Stimulated activated CD8-positive, alpha-beta memory T cell treated with anti-CD3 and anti-CD28 coated beads, Interleukin-4, amount 100 ng/mL, for 48 hours (primary cell): ENCODE measurements around the gene PTGES3L.
"Not testable (repeated sequence)": the region's sequence is repeated elsewhere in the genome, so short reads cannot be mapped to it uniquely, and the experiment has no call there.

Experiments
- DNase-seq: peaks from one replicate; pipeline ENCODE4 v3.0.0-alpha.2; 2020

Gene PTGES3L

DNA sequence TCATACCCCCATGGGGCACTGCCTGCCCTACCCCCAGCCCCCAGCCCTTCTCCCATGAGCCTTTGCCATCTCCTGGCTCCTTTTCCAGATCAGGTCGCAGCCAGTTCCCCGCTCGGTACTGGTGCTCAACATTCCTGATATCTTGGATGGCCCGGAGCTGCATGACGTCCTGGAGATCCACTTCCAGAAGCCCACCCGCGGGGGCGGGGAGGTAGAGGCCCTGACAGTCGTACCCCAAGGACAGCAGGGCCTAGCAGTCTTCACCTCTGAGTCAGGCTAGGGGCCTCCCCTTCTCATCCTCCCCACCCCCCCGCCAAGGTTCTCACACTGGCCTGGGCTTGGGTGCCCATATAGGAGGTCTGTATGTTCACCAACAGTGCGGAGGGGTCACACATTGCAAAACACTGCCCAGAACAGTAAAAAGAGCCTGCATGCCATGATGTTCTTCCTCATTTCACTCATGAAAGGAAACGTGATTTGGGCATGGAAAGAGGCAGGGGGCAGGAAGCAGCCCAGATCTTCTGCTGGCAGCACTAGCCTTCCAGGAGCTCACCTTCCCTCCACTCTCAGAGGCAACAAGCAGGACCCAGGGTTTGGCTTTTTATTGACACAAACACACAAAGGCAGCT is 34.3 kb upstream of the PTGES3L start:
- DNase-seq = no peak

DNA sequence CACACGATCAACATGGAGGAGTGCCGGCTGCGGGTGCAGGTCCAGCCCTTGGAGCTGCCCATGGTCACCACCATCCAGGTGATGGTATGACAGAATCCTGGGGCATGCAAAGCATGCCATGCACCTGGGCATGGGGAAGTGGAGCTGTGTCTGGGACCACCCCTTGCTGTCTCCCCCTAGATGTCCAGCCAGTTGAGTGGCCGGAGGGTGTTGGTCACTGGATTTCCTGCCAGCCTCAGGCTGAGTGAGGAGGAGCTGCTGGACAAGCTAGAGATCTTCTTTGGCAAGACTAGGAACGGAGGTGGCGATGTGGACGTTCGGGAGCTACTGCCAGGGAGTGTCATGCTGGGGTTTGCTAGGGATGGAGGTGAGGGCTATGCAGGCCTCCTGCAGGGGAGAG is 33.4 kb upstream of the PTGES3L start:
- no peak for DNase-seq

DNA sequence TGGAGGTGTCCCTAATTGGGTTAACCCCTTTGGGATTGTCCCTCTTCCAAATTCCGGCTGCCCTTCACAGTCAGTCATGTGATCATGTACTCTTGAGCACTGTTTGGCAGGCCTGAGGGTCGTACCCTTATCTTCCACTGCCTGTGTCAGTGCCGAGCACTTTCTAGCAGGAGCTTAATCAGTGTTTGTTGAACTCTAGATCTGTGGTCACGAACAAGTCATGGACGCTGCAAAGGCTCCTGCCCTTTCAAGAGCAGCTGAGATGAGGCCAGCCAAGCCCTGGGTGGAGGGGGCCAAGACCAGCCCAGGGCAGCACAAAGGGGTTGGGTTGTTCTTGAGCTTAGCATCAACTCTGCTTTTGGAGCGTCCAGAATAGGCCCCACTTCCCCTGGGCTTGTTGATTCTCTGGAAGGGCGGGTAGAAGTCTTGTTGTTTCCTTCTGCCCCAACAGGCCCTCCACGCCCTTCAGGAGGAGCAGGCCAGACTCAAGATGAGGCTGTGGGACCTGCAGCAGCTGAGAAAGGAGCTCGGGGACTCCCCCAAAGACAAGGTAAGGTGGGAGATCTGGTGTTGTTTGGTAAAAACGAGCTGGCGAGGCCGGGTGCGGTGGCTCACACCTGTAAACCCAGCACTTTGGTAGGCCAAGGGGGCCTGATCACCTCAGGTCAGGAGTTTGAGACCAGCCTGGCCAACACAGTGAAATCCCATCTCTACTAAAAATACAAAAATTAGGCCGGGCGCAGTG is 32.0 kb upstream of the PTGES3L start:
- no peak for DNase-seq

DNA sequence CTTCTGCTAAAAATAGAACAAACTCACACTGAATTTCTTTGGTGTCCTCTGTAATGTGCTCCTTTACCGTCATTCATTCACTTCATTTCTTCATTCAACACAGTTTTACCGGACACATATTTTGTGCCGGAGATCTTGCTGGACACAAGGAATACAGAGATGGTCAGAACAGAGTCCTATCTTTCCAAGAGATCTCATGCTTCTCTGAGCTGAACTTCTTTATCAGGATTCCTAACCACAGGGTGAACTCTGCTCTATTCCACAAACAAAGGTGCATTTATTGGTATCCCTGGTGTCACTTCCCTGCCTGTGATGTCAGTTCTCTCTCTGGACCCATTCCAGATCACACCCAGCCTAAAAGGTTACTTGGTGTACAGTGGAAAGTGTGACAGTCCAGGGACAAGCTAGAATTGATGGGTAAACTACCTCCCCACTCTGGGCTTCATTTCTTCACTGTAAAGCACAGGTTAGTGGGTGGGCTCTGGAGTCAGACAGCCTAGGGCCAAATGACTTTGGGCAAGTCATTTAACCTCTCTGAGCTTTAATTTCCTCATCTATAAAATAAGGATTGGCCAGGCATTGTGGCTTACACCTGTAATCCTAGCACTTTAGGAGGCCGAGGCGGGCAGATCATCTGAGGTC is 30.9 kb upstream of the PTGES3L start:
- DNase-seq = no peak

DNA sequence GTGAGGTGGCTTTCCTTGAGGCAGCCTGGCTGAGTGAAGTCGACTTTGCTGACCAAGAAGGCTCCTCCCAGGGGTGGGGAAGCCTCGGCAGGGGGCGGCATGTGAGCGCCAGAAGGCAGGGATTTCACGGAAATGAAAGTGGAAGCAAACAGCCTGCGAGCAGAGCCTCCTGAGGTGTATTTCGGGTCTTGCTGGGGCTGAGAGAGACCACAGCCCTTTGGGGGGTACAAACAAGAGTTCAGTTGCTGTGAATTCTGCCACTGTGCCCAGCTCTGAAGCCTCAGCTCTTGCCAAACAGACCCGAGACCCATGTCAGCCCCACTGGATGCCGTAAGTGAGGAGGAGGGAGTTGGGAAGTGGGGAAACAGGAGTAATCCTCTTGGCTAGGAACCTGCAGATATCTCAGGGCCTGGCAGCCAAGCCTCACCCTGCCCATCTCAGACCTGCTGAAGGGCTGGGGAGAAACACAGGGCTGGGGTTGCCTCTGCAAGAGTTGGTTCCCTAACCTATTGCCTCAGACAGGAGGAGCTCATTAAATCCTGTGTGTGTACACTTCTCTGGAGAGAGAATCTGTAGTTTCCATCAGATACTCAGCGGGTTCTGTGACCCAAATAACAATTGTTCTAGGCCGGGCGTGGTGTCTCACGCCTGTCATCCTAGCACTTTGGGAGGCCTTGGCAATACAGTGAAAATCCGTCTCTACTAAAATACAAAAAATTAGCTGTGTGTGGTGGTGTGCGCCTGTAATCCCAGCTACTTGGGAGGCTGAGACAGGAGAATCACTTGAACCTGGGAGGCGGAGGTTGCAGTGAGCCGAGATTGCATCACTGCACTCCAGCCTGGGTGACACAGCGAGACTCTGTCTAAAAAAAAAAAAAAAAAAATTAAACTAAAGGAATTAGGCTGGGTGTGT is 27.0 kb upstream of the PTGES3L start, which contains the start of gene IFI35:
Gene IFI35, plus strand, starts transcription at position 146 of the 913 bp plus-strand sequence. Its CDS starts 164 bp downstream, at position 310.
- peak; percentile 89 for DNase-seq

DNA sequence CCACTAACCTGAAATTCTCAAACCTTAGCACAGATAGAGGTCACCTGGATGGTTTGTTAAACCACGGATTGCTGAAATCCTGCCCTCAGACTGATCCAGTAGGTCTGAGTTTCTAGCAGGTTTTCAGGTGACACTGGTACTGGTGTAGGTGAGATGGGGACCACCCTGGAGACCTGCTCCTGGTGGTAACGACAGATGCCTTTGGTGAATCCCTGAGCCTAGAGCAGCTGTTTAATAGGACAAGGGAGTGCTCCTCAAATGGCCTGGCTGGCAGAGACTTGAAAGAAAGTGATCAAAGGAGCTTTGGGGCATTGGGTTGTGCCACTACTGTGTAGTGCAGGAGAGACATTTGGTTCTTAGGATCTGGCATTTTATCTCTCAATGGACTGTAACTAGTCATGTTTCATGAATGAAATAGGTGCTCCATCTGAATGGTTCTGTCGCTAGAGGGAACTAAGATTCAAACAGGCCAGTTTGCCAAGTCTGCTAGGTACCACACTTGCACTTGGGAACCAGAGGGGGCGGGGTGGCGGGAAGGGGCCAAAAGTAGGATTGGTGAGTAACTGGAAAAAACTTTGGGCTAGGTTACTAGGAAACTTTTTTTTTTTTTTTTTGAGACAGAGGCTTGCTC is 23.8 kb upstream of the PTGES3L start:
- DNase-seq = no peak

DNA sequence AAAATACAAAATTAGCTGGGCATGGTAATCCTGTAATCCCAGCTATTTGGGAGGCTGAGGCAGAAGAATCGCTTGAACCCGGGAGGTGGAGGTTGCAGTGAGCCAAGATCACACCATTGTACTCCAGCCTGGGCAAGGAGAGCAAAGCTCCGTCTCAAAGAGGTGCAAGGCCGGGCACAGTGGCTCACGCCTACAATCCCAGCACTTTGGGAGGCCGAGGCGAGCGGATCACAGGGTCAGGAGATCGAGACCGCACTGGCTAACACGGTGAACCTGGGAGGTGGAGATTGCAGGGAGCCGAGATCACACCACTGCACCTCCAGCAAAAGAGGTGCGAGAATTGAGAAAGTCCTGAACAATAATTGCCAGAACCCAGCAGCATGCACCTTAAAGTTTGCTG is 21.0 kb upstream of the PTGES3L start:
- not testable (repeated sequence) for DNase-seq

DNA sequence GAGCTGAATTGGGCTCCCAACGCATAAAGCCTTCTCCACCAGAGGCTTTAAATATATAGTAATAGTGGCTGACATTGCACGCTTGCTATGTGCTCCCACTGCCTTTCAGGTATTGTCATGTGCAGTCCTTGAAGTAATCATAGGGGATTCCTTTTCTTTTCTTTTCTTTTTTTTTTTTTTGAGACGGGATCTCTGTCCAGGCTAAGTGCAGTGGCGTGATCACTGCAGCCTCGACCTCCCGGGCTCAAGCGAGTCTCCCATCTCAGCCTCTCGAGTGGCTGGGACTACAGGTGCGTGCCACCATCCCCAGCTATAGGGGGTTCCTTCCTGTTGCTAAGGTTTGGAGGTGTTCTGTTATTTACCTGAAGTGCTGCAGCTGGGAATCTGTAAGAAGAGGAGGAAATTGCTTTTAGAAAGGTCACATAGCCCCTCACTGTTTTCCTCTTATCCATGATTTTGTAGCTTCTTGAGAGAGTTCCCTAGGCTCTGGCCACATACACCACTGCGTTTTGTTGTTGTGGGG is 19.2 kb upstream of the PTGES3L start:
- DNase-seq = no peak

DNA sequence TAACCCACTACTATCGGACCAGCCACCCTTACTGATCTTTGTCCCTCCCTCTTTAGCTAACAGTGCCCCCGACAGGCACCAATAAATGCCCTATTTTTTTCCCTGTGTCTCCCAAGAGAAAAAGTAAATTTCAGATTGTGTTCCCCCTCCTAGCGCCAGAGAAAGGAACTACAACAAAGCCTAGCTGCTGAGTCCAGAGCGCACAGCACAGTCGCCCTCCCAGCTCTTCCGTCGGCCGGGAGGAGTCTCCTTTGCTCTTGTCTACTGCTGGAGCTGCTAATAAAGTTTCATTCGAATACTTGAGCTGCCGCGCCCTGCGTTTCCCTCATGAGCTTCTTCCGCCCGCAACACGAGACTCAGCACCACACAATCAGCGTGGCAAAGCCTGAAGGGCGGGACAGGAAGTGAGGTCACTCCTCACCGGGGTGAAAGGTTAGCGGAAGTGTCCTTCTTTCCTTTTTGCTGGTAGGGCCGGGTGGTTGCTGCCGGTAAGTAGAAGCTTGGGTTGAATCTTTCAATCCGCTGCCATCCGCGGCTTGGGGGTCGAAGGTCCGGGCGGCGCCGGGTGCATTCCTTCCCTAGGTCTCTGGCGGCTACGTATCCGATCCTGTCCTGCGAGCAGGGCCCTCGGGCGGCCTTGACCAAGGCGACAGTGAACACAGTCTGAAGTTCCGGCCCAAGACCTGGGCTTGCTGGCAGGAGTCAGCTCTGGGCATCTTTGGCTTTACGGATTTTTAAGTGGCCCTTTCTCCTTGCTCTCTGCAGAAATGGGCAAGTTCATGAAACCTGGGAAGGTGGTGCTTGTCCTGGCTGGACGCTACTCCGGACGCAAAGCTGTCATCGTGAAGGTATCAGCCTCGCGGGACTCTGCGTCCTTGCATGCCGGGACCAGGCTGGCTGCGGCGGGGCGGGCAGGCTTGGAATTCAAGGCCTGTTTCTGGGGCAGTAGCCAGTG is 18.4 kb upstream of the PTGES3L start, which contains the start of gene RPL27:
Gene RPL27, plus strand, starts transcription at position 436 of the 955 bp plus-strand sequence. Its CDS starts 332 bp downstream, at position 768.
- DNase-seq = peak; percentile 98

DNA sequence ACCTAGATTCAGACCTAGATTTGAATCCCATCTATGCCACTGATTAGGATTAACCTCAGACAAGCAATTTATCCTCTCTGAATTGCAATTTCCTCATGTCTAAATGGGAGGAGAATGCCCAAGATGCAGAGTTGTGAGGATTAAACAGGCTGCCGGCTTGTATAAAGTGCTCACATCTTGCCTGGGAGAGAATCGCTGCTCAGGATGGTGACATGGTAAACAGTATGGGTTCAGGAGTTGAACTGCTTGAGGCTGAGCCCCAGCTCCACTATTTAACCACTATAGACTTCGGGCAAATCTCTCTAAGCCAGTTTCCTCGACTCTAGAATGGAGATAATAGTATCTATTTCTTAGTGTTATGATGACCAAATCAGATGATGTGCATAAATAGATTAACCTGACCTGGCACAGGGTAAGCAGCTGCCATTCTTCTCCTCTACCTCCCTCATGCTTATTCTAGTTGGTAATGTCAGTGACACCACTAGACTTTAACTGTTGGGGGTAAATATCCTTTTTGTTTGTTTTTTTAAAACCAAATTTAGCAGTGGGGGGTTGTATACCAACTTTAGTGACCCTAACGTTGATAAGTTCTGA is 17.6 kb upstream of the PTGES3L start:
- DNase-seq = no peak

DNA sequence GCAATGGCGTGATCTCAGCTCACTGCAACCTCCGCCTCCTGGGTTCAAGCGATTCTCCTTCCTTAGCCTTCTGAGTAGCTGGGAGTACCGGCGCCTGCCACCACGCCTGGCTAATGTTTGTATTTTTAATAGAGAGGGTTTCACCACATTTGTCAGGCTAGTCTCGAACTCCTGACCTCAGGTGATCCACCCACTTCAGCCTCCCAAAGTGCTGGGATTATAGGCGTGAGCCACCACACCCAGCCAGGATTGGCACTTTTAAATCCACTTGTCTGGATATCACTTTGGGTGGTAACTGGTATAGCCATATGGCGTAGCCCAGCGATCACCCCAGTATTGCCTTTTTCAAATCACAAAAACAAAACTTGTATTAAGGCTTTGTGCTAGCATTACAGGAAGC is 14.0 kb upstream of the PTGES3L start:
- not testable (repeated sequence) for DNase-seq

DNA sequence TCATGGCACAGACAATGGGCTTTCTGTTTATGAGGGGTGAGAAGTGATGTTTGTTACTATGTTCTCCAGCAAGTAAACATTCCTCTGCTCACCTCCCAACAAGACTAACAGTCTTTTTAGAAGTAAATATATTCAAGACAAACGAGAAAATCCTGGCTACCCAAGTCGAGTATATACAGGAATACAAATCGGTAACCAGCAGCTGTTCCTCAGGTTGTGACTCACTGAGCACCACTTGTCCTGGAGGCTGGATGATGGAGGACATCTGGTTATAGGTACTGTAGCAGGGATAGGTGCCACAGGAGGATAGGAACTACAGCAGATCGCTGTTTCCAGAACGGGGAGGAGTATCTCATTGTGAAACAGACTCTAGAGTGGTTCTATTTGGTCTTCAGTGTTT is 13.0 kb upstream of the PTGES3L start:
- no peak for DNase-seq

DNA sequence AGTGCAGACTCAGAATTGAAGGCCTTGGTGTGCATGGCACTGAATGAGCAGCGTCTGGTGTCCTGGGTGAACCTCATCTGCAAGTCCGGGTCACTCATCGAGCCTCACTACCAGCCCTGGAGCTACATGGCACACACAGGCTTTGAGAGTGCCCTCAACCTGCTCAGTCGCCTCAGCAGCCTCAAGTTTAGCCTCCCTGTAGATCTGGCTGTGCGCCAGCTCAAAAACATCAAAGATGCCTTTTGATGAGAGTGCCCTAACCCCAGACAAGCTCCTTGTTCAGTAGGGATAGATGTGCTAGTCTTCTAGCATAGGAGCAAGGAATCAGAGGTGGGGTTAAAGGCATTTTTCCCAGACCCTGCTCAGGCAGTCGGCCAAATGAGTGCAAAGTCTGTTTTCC is 11.6 kb upstream of the PTGES3L start:
- DNase-seq = no peak

DNA sequence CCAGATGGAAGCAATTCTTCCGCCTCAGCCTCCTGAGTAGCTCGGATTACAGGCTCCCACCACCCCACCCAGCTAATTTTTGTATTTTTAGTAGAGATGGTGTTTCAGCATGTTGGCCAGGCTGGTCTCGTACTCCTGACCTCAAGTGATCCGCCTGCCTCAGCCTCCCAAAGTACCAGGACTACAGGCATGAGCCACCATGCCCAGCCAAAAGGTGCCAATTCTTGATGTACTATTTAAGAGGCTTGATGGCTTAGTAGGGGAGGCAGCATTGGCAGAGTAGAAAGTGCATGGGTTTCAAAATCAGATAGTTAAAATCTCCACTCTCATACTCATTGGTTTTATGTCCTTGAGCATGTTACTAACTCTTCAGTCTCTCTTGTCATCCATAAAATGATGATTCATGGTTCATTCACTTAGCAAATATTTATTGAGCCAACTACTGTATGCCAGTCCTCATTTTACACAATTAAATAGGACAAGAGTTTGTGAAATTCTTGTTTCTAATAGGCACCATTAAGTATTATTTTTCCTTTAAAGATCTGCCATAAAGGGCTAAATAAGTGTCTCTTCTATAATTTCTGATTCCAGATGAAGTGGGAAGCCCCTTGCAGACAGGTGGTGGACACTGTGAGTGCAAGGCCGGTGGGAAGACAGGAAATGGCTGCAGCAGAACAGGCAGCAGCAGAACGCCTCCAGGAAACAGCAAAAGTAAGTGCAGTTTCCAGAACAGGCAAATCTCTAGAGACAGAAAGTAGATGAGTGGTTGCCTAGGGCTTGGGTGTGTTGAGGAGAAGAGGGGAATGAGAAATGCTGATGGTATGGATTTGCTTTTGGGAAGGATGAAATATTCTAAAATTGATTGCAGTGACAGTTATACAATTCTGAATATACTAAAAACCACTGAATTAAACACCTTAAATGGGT is 10.1 kb upstream of the PTGES3L start:
- DNase-seq = no peak

DNA sequence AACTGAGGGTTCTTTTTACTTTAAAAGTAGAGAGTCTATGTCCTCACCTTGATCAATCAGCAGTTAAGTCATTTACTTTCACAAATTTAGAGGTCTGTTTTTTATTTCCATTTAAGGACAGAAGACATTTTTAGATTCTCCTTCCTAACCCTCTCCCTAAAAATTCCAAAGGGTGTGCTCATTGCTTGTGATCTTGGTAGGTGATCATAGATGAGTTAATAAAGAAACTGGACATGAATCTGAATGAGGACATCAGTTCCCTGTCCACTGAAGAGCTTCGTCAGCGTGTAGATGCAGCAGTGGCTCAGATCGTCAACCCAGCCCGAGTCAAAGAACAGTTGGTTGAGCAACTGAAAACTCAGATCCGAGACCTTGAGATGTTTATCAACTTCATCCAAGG is 9.3 kb upstream of the PTGES3L start:
- DNase-seq = no peak

DNA sequence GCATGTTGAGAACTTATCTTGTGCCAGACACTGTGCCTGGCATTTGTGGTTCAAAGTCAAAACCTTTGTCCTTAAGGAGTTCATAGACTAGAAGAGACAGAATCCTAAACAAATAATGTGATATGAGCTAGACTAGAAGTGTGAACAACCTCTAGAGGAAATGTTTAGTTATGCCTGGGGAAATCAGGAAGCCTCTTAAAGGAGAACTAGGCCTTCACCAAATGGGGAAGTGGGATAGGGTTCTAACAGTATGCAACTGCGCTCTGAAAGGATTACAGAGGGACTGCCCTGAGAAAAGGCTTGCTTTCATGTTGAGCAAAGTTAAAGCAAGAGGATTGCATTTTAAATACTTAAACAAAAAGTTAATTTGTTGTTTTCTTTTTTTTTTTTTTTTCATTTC is 5.3 kb upstream of the PTGES3L start:
- DNase-seq = no peak

DNA sequence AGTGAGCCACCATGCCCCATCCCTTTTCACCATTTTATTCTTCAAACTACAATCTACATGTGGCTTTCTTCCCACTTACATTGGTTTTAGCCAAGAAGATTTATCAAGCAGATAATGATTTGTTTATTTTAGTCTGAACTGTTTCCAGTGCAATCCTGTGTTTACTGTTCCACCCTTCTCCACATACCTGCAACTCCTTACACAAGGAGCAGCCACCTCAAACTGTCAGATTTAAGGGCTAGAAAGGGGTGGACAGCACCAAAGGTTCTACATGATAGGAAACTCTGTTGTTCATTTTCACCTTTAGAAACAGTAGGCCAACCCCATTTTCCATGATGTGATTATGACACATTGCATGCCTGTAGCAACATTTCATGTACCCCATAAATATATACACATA is 2.4 kb upstream of the PTGES3L start:
- no peak for DNase-seq

DNA sequence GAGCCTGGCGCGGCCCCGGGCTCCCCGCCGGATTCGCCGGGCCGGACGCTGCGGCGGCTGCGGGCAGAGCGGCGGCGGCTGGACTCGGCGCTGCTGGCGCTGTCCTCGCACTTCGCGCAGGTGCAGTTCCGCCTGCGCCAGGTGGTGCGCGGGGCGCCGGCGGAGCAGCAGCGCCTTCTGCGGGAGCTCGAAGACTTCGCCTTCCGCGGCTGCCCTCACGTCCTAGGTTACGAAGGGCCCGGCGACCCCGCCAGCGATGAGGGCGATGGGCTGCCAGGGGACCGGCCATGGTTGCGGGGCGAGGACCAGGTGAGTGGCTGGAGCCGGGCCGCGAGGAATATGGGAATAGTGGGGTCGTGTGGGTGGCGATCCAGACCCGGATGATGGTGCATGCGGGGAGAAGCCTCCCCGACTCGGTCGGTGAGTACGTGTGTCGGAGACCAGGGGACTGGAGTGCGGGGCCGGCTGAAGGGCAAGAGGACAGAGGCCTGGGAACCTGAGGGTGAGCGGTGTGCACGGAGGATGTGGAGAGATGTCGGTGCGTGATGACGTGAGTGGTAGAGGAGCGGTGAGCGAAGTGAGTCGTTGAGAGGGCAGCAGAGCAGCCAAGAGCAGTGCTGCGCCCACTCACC is 1.0 kb upstream of the PTGES3L start:
- DNase-seq = peak; percentile 82

DNA sequence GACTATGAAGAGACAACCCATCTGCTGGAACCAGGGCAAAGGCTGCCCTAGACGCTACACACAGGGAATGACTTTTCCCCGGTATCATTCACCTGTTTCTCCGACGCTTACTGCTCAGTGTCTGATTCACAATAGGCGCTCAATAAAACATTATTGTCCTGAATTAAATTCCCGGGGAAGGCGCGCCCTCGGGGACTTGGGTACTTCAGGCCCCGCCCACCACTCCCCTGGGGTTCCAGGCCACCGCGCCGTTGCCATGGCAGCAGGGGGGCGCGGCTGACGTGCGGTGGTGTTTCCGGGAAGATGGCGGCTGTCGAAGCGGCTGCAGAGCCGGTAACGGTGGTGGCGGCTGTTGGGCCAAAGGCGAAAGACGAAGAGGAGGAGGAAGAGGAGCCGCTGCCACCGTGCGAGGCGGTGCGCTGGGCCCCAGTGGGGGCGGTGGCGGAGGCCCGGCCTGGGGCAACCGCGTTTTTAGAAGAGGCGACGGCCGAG is 440 bp upstream of the PTGES3L start, which contains the start of gene RUNDC1:
Gene RUNDC1, plus strand, starts transcription at position 292 of the 492 bp plus-strand sequence. Its CDS starts 12 bp downstream, at position 304.
- DNase-seq = peak; percentile 96
